Measurements from ENCODE around the gene GTF3C5. TPM values are rescaled to one million over a fixed set of nuclear protein-coding genes. Genes with fewer than 3 reads are reported as not detected.

GTF3C5 gene
- total and polyA plus RNA-seq, 2 experiments from 2014 or later, result 52.5 to 66.0 TPM

GRCh38 chr9:133056533-133056932 lies 25.7 kb downstream of the GTF3C5 start:
- H3K27ac ChIP-seq, result no peak overlapping the region
- no peak for TF ChIP-seq EZH2phosphoT487 (IDR thresholded peaks at IDR 0.05; ENCODE audit: low read depth, severe bottlenecking, unreplicated experiment)
- TF ChIP-seq CTCF (IDR thresholded peaks at IDR 0.05; ENCODE audit: poor library complexity), result no peak
- no peak for TF ChIP-seq EZH2 (IDR thresholded peaks at IDR 0.05; ENCODE audit: borderline replicate concordance)
- H3K4me2 ChIP-seq, result no peak overlapping the region
- peaks cover 6% of the 10 kb centered on the region for H3K4me1 ChIP-seq (ENCODE audit: insufficient read depth)
- 94% methylated on average over 13 of the region's 13 CpGs for WGBS (ENCODE audit: low lambda C conversion rate, missing lambda C conversion rate)
- no peak for DNase-seq (ENCODE audit: low spot score)
- no peaks in the 10 kb centered on the region for H3K27me3 ChIP-seq
- H3K9me3 ChIP-seq (ENCODE audit: low read depth), result no peaks in the 10 kb centered on the region
- H2AFZ ChIP-seq, result no peak overlapping the region
- no peaks in the 10 kb centered on the region for H3K36me3 ChIP-seq (replicated peaks; ENCODE audit: insufficient read depth, low read depth)
- no peak overlapping the region for H3K4me3 ChIP-seq
- H3K79me2 ChIP-seq, result no peaks in the 10 kb centered on the region
- H3K9me2 ChIP-seq (replicated peaks; ENCODE audit: insufficient read depth), result no peaks in the 10 kb centered on the region
- no peaks in the 10 kb centered on the region for H4K20me1 ChIP-seq (ENCODE audit: insufficient read depth, poor library complexity, severe bottlenecking)

GRCh38 chr9:133057006-133057405 lies 26.2 kb downstream of the GTF3C5 start:
- H3K4me3 ChIP-seq, result no peak overlapping the region
- H4K20me1 ChIP-seq (ENCODE audit: insufficient read depth, poor library complexity, severe bottlenecking), result no peaks in the 10 kb centered on the region
- peaks cover 6% of the 10 kb centered on the region for H3K4me1 ChIP-seq (ENCODE audit: insufficient read depth)
- H3K79me2 ChIP-seq, result no peaks in the 10 kb centered on the region
- no peaks in the 10 kb centered on the region for H3K36me3 ChIP-seq (replicated peaks; ENCODE audit: insufficient read depth, low read depth)
- DNase-seq (ENCODE audit: low spot score), result no peak
- H3K9me3 ChIP-seq (ENCODE audit: low read depth), result no peaks in the 10 kb centered on the region
- no peaks in the 10 kb centered on the region for H3K27me3 ChIP-seq
- H3K27ac ChIP-seq, result no peak overlapping the region
- no peak overlapping the region for H3K4me2 ChIP-seq
- no peak overlapping the region for H2AFZ ChIP-seq
- TF ChIP-seq CTCF (IDR thresholded peaks at IDR 0.05; ENCODE audit: poor library complexity) (no peak), EZH2 (IDR thresholded peaks at IDR 0.05; ENCODE audit: borderline replicate concordance) (no peak), EZH2phosphoT487 (IDR thresholded peaks at IDR 0.05; ENCODE audit: low read depth, severe bottlenecking, unreplicated experiment) (no peak)
- 92% methylated on average over 6 of the region's 8 CpGs for WGBS (ENCODE audit: low lambda C conversion rate, missing lambda C conversion rate)
- H3K9me2 ChIP-seq (replicated peaks; ENCODE audit: insufficient read depth), result no peaks in the 10 kb centered on the region

GRCh38 chr9:133057553-133057952 lies 26.8 kb downstream of the GTF3C5 start:
- H3K4me3 ChIP-seq, result no peak overlapping the region
- no peak overlapping the region for H3K4me2 ChIP-seq
- TF ChIP-seq EZH2phosphoT487 (IDR thresholded peaks at IDR 0.05; ENCODE audit: low read depth, severe bottlenecking, unreplicated experiment) (no peak), CTCF (IDR thresholded peaks at IDR 0.05; ENCODE audit: poor library complexity) (no peak), EZH2 (IDR thresholded peaks at IDR 0.05; ENCODE audit: borderline replicate concordance) (no peak)
- 94% methylated on average over 12 of the region's 12 CpGs for WGBS (ENCODE audit: low lambda C conversion rate, missing lambda C conversion rate)
- no peaks in the 10 kb centered on the region for H3K9me3 ChIP-seq (ENCODE audit: low read depth)
- no peaks in the 10 kb centered on the region for H3K9me2 ChIP-seq (replicated peaks; ENCODE audit: insufficient read depth)
- H2AFZ ChIP-seq, result no peak overlapping the region
- H3K4me1 ChIP-seq (ENCODE audit: insufficient read depth), result peaks cover 6% of the 10 kb centered on the region
- DNase-seq (ENCODE audit: low spot score), result no peak
- no peak overlapping the region for H3K27ac ChIP-seq
- no peaks in the 10 kb centered on the region for H3K27me3 ChIP-seq
- H3K36me3 ChIP-seq (replicated peaks; ENCODE audit: insufficient read depth, low read depth), result no peaks in the 10 kb centered on the region
- H4K20me1 ChIP-seq (ENCODE audit: insufficient read depth, poor library complexity, severe bottlenecking), result no peaks in the 10 kb centered on the region
- no peaks in the 10 kb centered on the region for H3K79me2 ChIP-seq

GRCh38 chr9:133058071-133058470 lies 27.3 kb downstream of the GTF3C5 start:
- H3K4me1 ChIP-seq (ENCODE audit: insufficient read depth), result peaks cover 6% of the 10 kb centered on the region
- no peak overlapping the region for H2AFZ ChIP-seq
- no peak overlapping the region for H3K4me2 ChIP-seq
- no peak overlapping the region for H3K4me3 ChIP-seq
- no peaks in the 10 kb centered on the region for H3K36me3 ChIP-seq (replicated peaks; ENCODE audit: insufficient read depth, low read depth)
- TF ChIP-seq EZH2phosphoT487 (IDR thresholded peaks at IDR 0.05; ENCODE audit: low read depth, severe bottlenecking, unreplicated experiment) (no peak), EZH2 (IDR thresholded peaks at IDR 0.05; ENCODE audit: borderline replicate concordance) (no peak), CTCF (IDR thresholded peaks at IDR 0.05; ENCODE audit: poor library complexity) (no peak)
- DNase-seq (ENCODE audit: low spot score), result no peak
- no peaks in the 10 kb centered on the region for H3K27me3 ChIP-seq
- no peaks in the 10 kb centered on the region for H3K9me2 ChIP-seq (replicated peaks; ENCODE audit: insufficient read depth)
- 96% methylated on average over 7 of the region's 7 CpGs for WGBS (ENCODE audit: low lambda C conversion rate, missing lambda C conversion rate)
- H4K20me1 ChIP-seq (ENCODE audit: insufficient read depth, poor library complexity, severe bottlenecking), result no peaks in the 10 kb centered on the region
- H3K27ac ChIP-seq, result no peak overlapping the region
- H3K79me2 ChIP-seq, result no peaks in the 10 kb centered on the region
- no peaks in the 10 kb centered on the region for H3K9me3 ChIP-seq (ENCODE audit: low read depth)

All from hepatocyte (in vitro differentiated cells).